ENCODE data around the gene PLEKHA8.
A peak's percentile ranks its signal among the peaks of the same experiment; 100 is the strongest.

Gene PLEKHA8

GRCh38 chr7:30003098-30003497 lies 25.1 kb upstream of the PLEKHA8 start:
- DNase-seq (no peak), ATAC-seq (replicated peaks) (no peak)
- no peaks in the 10 kb centered on the region for H3K9me3 Mint-ChIP-seq
- H3K27me3 Mint-ChIP-seq, result peaks cover 28 to 37% of the 10 kb centered on the region in 2 donors
- no peak overlapping the region for H3K27ac Mint-ChIP-seq
- no peaks in the 10 kb centered on the region for H3K4me1 Mint-ChIP-seq (ENCODE audit: low read depth in 2 of 2)
- H3K36me3 Mint-ChIP-seq (ENCODE audit: insufficient read depth), result no peaks in the 10 kb centered on the region
- no peak overlapping the region for H3K4me3 Mint-ChIP-seq

- no peaks in the 10 kb centered on the region for H3K9me3 Mint-ChIP-seq
These were observed 22.7 kb upstream of the PLEKHA8 start for GRCh38 chr7:30005464-30005863.

GRCh38 chr7:30010021-30010420 lies 18.2 kb upstream of the PLEKHA8 start:
- Mint-ChIP-seq H3K27me3 (no peaks in the 10 kb centered on the region), H3K4me3 (no peak overlapping the region), H3K4me1 (ENCODE audit: low read depth in 2 of 2) (no peaks in the 10 kb centered on the region), H3K9me3 (no peaks in the 10 kb centered on the region), H3K36me3 (ENCODE audit: insufficient read depth) (peaks cover 7% of the 10 kb centered on the region), H3K27ac (no peak overlapping the region)
- ATAC-seq (replicated peaks) (no peak), DNase-seq (no peak)

More at GRCh38 chr7:30005464-30005863, 22.7 kb upstream of the PLEKHA8 start:
- DNase-seq (no peak), ATAC-seq (replicated peaks) (no peak)
- Mint-ChIP-seq H3K4me1 (ENCODE audit: low read depth in 2 of 2) (no peaks in the 10 kb centered on the region), H3K27me3 (peaks cover 8 to 14% of the 10 kb centered on the region in 2 donors), H3K36me3 (ENCODE audit: insufficient read depth) (peaks cover 5% of the 10 kb centered on the region), H3K27ac (no peak overlapping the region), H3K4me3 (no peak overlapping the region)

GRCh38 chr7:30012757-30013156 lies 15.5 kb upstream of the PLEKHA8 start:
- H3K27ac Mint-ChIP-seq, result no peak overlapping the region

GRCh38 chr7:30018451-30018850 lies 9.8 kb upstream of the PLEKHA8 start:
- Mint-ChIP-seq H3K27ac (no peak overlapping the region), H3K36me3 (ENCODE audit: insufficient read depth) (peaks cover 8% of the 10 kb centered on the region), H3K27me3 (no peaks in the 10 kb centered on the region), H3K9me3 (no peaks in the 10 kb centered on the region), H3K4me1 (ENCODE audit: low read depth in 2 of 2) (peaks cover 1 to 3% of the 10 kb centered on the region in 2 donors), H3K4me3 (no peak overlapping the region)
- DNase-seq (no peak), ATAC-seq (replicated peaks) (no peak)

More at GRCh38 chr7:30012757-30013156, 15.5 kb upstream of the PLEKHA8 start:
- H3K4me1 Mint-ChIP-seq (ENCODE audit: low read depth in 2 of 2), result no peaks in the 10 kb centered on the region
- no peaks in the 10 kb centered on the region for H3K27me3 Mint-ChIP-seq
- H3K4me3 Mint-ChIP-seq, result no peak overlapping the region
- DNase-seq (no peak), ATAC-seq (replicated peaks) (no peak)
- no peaks in the 10 kb centered on the region for H3K9me3 Mint-ChIP-seq
- H3K36me3 Mint-ChIP-seq (ENCODE audit: insufficient read depth), result peaks cover 8% of the 10 kb centered on the region

GRCh38 chr7:30019387-30019786 lies 8.8 kb upstream of the PLEKHA8 start:
- no peak for ATAC-seq (replicated peaks)

GRCh38 chr7:30019960-30020359 lies 8.3 kb upstream of the PLEKHA8 start:
- Mint-ChIP-seq H3K4me1 (ENCODE audit: low read depth in 2 of 2) (peaks cover 2 to 8% of the 10 kb centered on the region in 2 donors), H3K36me3 (ENCODE audit: insufficient read depth) (peaks cover 6% of the 10 kb centered on the region), H3K9me3 (no peaks in the 10 kb centered on the region), H3K27ac (no peak overlapping the region), H3K4me3 (no peak overlapping the region), H3K27me3 (no peaks in the 10 kb centered on the region)
- ATAC-seq (replicated peaks) (no peak), DNase-seq (no peak)

More at GRCh38 chr7:30019387-30019786, 8.8 kb upstream of the PLEKHA8 start:
- Mint-ChIP-seq H3K4me1 (ENCODE audit: low read depth in 2 of 2) (peaks cover 2 to 3% of the 10 kb centered on the region in 2 donors), H3K4me3 (no peak overlapping the region), H3K27me3 (no peaks in the 10 kb centered on the region), H3K36me3 (ENCODE audit: insufficient read depth) (peaks cover 8% of the 10 kb centered on the region), H3K27ac (no peak overlapping the region), H3K9me3 (no peaks in the 10 kb centered on the region)
- DNase-seq, result no peak

GRCh38 chr7:30020535-30020934 lies 7.7 kb upstream of the PLEKHA8 start:
- H3K27ac Mint-ChIP-seq, result no peak overlapping the region
- H3K4me3 Mint-ChIP-seq, result no peak overlapping the region

GRCh38 chr7:30022991-30023390 lies 5.2 kb upstream of the PLEKHA8 start:
- no peak overlapping the region for H3K4me3 Mint-ChIP-seq
- no peak overlapping the region for H3K27ac Mint-ChIP-seq
- peaks cover 15% of the 10 kb centered on the region for H3K36me3 Mint-ChIP-seq (ENCODE audit: insufficient read depth)
- no peaks in the 10 kb centered on the region for H3K27me3 Mint-ChIP-seq
- ATAC-seq (replicated peaks) (no peak), DNase-seq (no peak)
- H3K9me3 Mint-ChIP-seq, result no peaks in the 10 kb centered on the region
- H3K4me1 Mint-ChIP-seq (ENCODE audit: low read depth in 2 of 2), result peaks cover 14 to 30% of the 10 kb centered on the region in 2 donors

More at GRCh38 chr7:30020535-30020934, 7.7 kb upstream of the PLEKHA8 start:
- no peaks in the 10 kb centered on the region for H3K27me3 Mint-ChIP-seq
- H3K4me1 Mint-ChIP-seq (ENCODE audit: low read depth in 2 of 2), result peaks cover 8 to 13% of the 10 kb centered on the region in 2 donors
- H3K9me3 Mint-ChIP-seq, result no peaks in the 10 kb centered on the region
- peaks cover 4% of the 10 kb centered on the region for H3K36me3 Mint-ChIP-seq (ENCODE audit: insufficient read depth)
- DNase-seq (no peak), ATAC-seq (replicated peaks) (no peak)

- Mint-ChIP-seq H3K27me3 (no peaks in the 10 kb centered on the region), H3K4me1 (ENCODE audit: low read depth in 2 of 2) (peaks cover 15 to 31% of the 10 kb centered on the region in 2 donors), H3K27ac (no peak overlapping the region), H3K36me3 (ENCODE audit: insufficient read depth) (peaks cover 17% of the 10 kb centered on the region), H3K9me3 (no peaks in the 10 kb centered on the region), H3K4me3 (no peak overlapping the region)
- DNase-seq (no peak), ATAC-seq (replicated peaks) (no peak)
These were observed 4.7 kb upstream of the PLEKHA8 start for GRCh38 chr7:30023524-30023923.

- Mint-ChIP-seq H3K27me3 (no peaks in the 10 kb centered on the region), H3K27ac (peak within 1 kb of the TSS; percentile 86 to 91), H3K36me3 (ENCODE audit: insufficient read depth) (peaks cover 17% of the 10 kb centered on the region), H3K4me3 (no peak within 1 kb of the TSS), H3K9me3 (no peaks in the 10 kb centered on the region), H3K4me1 (ENCODE audit: low read depth in 2 of 2) (peaks cover 20 to 31% of the 10 kb centered on the region in 2 donors)
- ATAC-seq (replicated peaks) (peak; percentile 81), DNase-seq (peak; percentile 83 to 87 (median 86))
These were observed 1.8 kb upstream of the PLEKHA8 start, which contains the start of gene FKBP14 for GRCh38 chr7:30026229-30027064. Gene FKBP14 (minus strand): TSS chr7:30026702. CDS start chr7:30026508, 194 bp downstream.

- peak; percentile 35 for ATAC-seq (replicated peaks)
- no peak overlapping the region for H3K4me3 Mint-ChIP-seq
These were observed 1.2 kb upstream of the PLEKHA8 start for GRCh38 chr7:30027065-30027456.

GRCh38 chr7:30027740-30028215 lies 434 bp upstream of the PLEKHA8 start:
- no peaks in the 10 kb centered on the region for H3K27me3 Mint-ChIP-seq
- H3K36me3 Mint-ChIP-seq (ENCODE audit: insufficient read depth), result peaks cover 13% of the 10 kb centered on the region
- DNase-seq (peak in 1 of 3 experiments; percentile 2), ATAC-seq (replicated peaks) (no peak)
- peak overlapping the region; percentile 86 to 91 for H3K27ac Mint-ChIP-seq
- H3K4me1 Mint-ChIP-seq (ENCODE audit: low read depth in 2 of 2), result peaks cover 20 to 31% of the 10 kb centered on the region in 2 donors
- H3K4me3 Mint-ChIP-seq, result no peak overlapping the region
- no peaks in the 10 kb centered on the region for H3K9me3 Mint-ChIP-seq

More at GRCh38 chr7:30027065-30027456, 1.2 kb upstream of the PLEKHA8 start:
- Mint-ChIP-seq H3K4me1 (ENCODE audit: low read depth in 2 of 2) (peaks cover 20 to 31% of the 10 kb centered on the region in 2 donors), H3K36me3 (ENCODE audit: insufficient read depth) (peaks cover 13% of the 10 kb centered on the region), H3K27me3 (no peaks in the 10 kb centered on the region), H3K9me3 (no peaks in the 10 kb centered on the region), H3K27ac (peak overlapping the region; percentile 86 to 91)
- peak in 2 of 3 experiments; percentile 10 to 14 for DNase-seq
